ENCODE results near the gene USP9Y. TPM values are rescaled to one million over a fixed set of nuclear protein-coding genes. Genes with fewer than 3 reads are reported as not detected.

The USP9Y gene
- total RNA-seq, 2 donors from 2014 or later, result 44.1 TPM; not detected in 1

- Histone ChIP-seq H3K27ac (ENCODE audit: low read depth, low read length) (no peak overlapping the region), H3K9ac (ENCODE audit: extremely low read depth, low read length, poor library complexity, severe bottlenecking) (no peak overlapping the region), H3K4me3 (ENCODE audit: low read length) (no peak overlapping the region), H3K36me3 (ENCODE audit: control insufficient read depth, insufficient read depth, low read length) (peaks cover 25% of the 10 kb centered on the region), H3K27me3 (ENCODE audit: control insufficient read depth, insufficient read depth, low read length, poor library complexity, severe bottlenecking) (no peaks in the 10 kb centered on the region), H3K9me3 (ENCODE audit: control insufficient read depth, low read length) (no peaks in the 10 kb centered on the region), H3K4me1 (ENCODE audit: control insufficient read depth, insufficient read depth, low read length) (no peaks in the 10 kb centered on the region)
- Mint-ChIP-seq H3K9me3 (no peaks in the 10 kb centered on the region), H3K4me1 (no peaks in the 10 kb centered on the region), H3K4me3 (no peak overlapping the region), H3K36me3 (ENCODE audit: low read depth) (no peaks in the 10 kb centered on the region), H3K27ac (no peak overlapping the region), H3K27me3 (ENCODE audit: insufficient read depth) (no peaks in the 10 kb centered on the region)
- WGBS, 2 experiments (ENCODE audit: insufficient coverage in 1 of 2, insufficient read length in 1 of 2), result no CpG with 5 or more reads among the region's 1 CpG
- DNase-seq, result no peak
- TF ChIP-seq, protein P1, sequence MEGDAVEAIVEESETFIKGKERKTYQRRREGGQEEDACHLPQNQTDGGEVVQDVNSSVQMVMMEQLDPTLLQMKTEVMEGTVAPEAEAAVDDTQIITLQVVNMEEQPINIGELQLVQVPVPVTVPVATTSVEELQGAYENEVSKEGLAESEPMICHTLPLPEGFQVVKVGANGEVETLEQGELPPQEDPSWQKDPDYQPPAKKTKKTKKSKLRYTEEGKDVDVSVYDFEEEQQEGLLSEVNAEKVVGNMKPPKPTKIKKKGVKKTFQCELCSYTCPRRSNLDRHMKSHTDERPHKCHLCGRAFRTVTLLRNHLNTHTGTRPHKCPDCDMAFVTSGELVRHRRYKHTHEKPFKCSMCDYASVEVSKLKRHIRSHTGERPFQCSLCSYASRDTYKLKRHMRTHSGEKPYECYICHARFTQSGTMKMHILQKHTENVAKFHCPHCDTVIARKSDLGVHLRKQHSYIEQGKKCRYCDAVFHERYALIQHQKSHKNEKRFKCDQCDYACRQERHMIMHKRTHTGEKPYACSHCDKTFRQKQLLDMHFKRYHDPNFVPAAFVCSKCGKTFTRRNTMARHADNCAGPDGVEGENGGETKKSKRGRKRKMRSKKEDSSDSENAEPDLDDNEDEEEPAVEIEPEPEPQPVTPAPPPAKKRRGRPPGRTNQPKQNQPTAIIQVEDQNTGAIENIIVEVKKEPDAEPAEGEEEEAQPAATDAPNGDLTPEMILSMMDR (conservative IDR thresholded peaks at IDR 0.05), result no peak
Observed at GRCh38 chrY:12808046-12808445, 107.0 kb downstream of the USP9Y start.

DNA sequence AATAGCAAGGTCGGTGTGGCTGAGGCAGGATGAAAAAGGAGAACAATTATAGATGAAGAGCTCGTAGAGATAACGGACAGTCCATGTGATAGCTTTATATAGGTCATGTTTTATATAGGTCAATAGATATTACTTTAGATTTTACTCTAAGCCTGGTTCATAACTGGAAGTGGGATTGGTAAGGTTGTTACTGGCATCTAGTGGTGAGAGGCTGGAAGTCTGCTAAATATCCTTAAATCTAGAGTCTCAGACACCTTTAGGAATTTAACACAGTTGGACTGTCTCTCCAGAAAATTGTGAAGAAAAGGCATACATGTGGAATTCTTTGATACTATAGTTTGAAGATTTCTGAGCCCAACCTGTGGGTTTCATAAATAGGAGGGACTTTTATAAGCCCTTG lies 108.0 kb downstream of the USP9Y start:
- H3K36me3 ChIP-seq (ENCODE audit: control insufficient read depth, insufficient read depth, low read length), result peaks cover 34% of the 10 kb centered on the region
- no peak overlapping the region for H3K27ac ChIP-seq (ENCODE audit: low read depth, low read length)
- no peaks in the 10 kb centered on the region for H3K4me1 Mint-ChIP-seq
- H3K9ac ChIP-seq (ENCODE audit: extremely low read depth, low read length, poor library complexity, severe bottlenecking), result no peak overlapping the region
- no peak overlapping the region for H3K4me3 Mint-ChIP-seq
- H3K27ac Mint-ChIP-seq, result no peak overlapping the region
- no peaks in the 10 kb centered on the region for H3K27me3 ChIP-seq (ENCODE audit: control insufficient read depth, insufficient read depth, low read length, poor library complexity, severe bottlenecking)
- no peaks in the 10 kb centered on the region for H3K9me3 ChIP-seq (ENCODE audit: control insufficient read depth, low read length)
- WGBS, 2 experiments (ENCODE audit: insufficient coverage in 1 of 2, insufficient read length in 1 of 2), result 92% methylated on average over 2 of the region's 3 CpGs; no CpG with 5 or more reads in 1 of the 2 experiments
- no peaks in the 10 kb centered on the region for H3K27me3 Mint-ChIP-seq (ENCODE audit: insufficient read depth)
- no peaks in the 10 kb centered on the region for H3K4me1 ChIP-seq (ENCODE audit: control insufficient read depth, insufficient read depth, low read length)
- TF ChIP-seq, protein P1 (conservative IDR thresholded peaks at IDR 0.05), result no peak
- no peak overlapping the region for H3K4me3 ChIP-seq (ENCODE audit: low read length)
- no peaks in the 10 kb centered on the region for H3K9me3 Mint-ChIP-seq
- H3K36me3 Mint-ChIP-seq (ENCODE audit: low read depth), result no peaks in the 10 kb centered on the region
- no peak for DNase-seq

DNA sequence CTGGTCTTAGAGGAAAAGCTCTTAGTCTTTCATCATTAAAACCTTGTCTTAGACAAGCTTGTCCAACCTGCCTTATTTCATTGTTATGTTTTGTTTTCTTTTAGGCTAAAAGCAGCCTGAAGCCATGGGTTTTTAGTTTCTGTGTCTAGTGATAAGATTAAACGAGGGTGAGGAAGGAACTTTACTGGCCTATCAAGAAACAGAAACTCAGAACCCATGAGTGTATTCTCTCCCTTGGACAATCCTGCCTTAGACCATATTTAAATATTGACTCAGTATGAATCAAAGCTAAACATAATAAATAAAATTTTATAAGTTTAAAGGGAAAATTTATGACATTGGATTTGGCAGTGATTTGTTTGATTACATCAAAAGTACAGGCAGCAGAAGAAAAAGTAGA lies 122.4 kb downstream of the USP9Y start:
- Histone ChIP-seq H3K9me3 (ENCODE audit: control insufficient read depth, low read length) (no peaks in the 10 kb centered on the region), H3K27ac (ENCODE audit: low read depth, low read length) (no peak overlapping the region), H3K4me3 (ENCODE audit: low read length) (no peak overlapping the region), H3K4me1 (ENCODE audit: control insufficient read depth, insufficient read depth, low read length) (no peaks in the 10 kb centered on the region), H3K36me3 (ENCODE audit: control insufficient read depth, insufficient read depth, low read length) (peaks cover 22% of the 10 kb centered on the region), H3K9ac (ENCODE audit: extremely low read depth, low read length, poor library complexity, severe bottlenecking) (no peak overlapping the region), H3K27me3 (ENCODE audit: control insufficient read depth, insufficient read depth, low read length, poor library complexity, severe bottlenecking) (no peaks in the 10 kb centered on the region)
- no CpG with 5 or more reads among the region's 1 CpG for WGBS, 2 experiments (ENCODE audit: insufficient coverage in 1 of 2, insufficient read length in 1 of 2)
- H3K36me3 Mint-ChIP-seq (ENCODE audit: low read depth), result no peaks in the 10 kb centered on the region
- no peaks in the 10 kb centered on the region for H3K27me3 Mint-ChIP-seq (ENCODE audit: insufficient read depth)
- TF ChIP-seq, protein P1 (conservative IDR thresholded peaks at IDR 0.05), result no peak
- no peaks in the 10 kb centered on the region for H3K9me3 Mint-ChIP-seq
- no peak overlapping the region for H3K4me3 Mint-ChIP-seq
- DNase-seq, result no peak
- H3K27ac Mint-ChIP-seq, result no peak overlapping the region
- H3K4me1 Mint-ChIP-seq, result no peaks in the 10 kb centered on the region
